SH-SY5Y (cell line): ENCODE data around the gene TRIO.

Experiments used
- GATA2 ChIP-seq: IDR thresholded peaks from 2 replicates; pipeline ENCODE4 v1.6.1; 2011; ENCODE audit warnings: mild to moderate bottlenecking, low read depth, low read length
- GATA3 ChIP-seq: IDR thresholded peaks from 2 replicates; pipeline ENCODE4 v1.6.1; 2011; ENCODE audit warnings: low read depth, mild to moderate bottlenecking, low read length, moderate library complexity

DNA sequence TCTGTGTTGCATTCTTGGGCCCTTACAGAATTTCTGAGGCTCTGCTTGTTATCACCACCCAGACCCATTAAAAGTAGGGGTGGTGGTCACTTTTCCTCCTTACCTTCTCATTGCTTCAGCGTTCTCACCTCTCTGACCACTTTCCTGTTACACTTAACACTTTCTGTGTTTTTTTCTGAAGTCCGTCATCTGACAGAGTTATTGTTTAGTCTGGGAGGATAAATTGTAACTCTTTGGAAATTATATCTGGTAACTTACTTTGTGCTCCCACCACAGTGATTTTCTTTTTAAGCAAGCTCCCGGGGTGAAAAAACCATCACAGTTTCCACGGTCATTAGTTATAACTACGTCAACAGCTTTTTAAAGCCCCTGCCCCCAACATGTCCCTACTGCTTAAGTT, 227.2 kb downstream of the TRIO start:
- TF ChIP-seq GATA3 (no peak), GATA2 (no peak)
